Vagina (tissue), 2 donors: ENCODE results near the gene CRLF1.

Source experiments
- CTCF ChIP-seq, 3 experiments: fragments of 450-650 bp in 2 of 3; fragments of 200-600 bp in 1 of 3; sonication (generic) in 1 of 3; IDR thresholded peaks; one replicate each; pipeline ENCODE4 v1.5.1; 2017 to 2019; ENCODE audit warnings: antibody characterized with exemption in 3 of 3, mild to moderate bottlenecking in 2 of 3, moderate library complexity in 2 of 3
- POLR2A ChIP-seq, 2 donors: fragments of 450-650 bp; IDR thresholded peaks; one replicate each; pipeline ENCODE4 v1.6.1; 2017; ENCODE audit warnings: antibody characterized with exemption in 2 of 2, mild to moderate bottlenecking in 2 of 2, moderate library complexity in 2 of 2

- TF ChIP-seq CTCF (IDR thresholded peaks at IDR 0.05), result no peak
- no peak for TF ChIP-seq POLR2A (IDR thresholded peaks at IDR 0.05)
Measured at GRCh38 chr19:18590273-18591272, 16.0 kb downstream of the CRLF1 start.
